Spinal cord (tissue), 10 donors: ENCODE data around the gene LFNG. TPM values are rescaled to one million over a fixed set of nuclear protein-coding genes. Genes with fewer than 3 reads are reported as not detected.
A peak's percentile ranks its signal among the peaks of the same experiment; 100 is the strongest.

Experiments
- DNase-seq, 6 donors: peaks; one replicate each; pipeline versions ENCODE4 v3.0.0 to v3.0.0-alpha.2; 2013 to 2015; ENCODE audit warnings: low spot score in 6 of 6, low read depth in 4 of 6
- H3K27ac ChIP-seq: one replicate; pipeline ENCODE4 v1.5.1; 2013; ENCODE audit warnings: low read depth, low read length, control low read depth
- H3K27me3 ChIP-seq: one replicate; pipeline ENCODE4 v1.6.1; 2013; ENCODE audit warnings: low read length; ENCODE audit not compliant: control insufficient read depth, insufficient read depth
- H3K36me3 ChIP-seq: one replicate; pipeline ENCODE4 v1.6.1; 2013; ENCODE audit warnings: low read length; ENCODE audit not compliant: control insufficient read depth, insufficient read depth
- H3K4me1 ChIP-seq: one replicate; pipeline ENCODE4 v1.6.1; 2013; ENCODE audit warnings: low read length; ENCODE audit not compliant: control insufficient read depth, insufficient read depth
- H3K4me3 ChIP-seq: one replicate; pipeline ENCODE4 v1.5.1; 2013; ENCODE audit warnings: low read depth, low read length, control low read depth
- H3K9me3 ChIP-seq: one replicate; pipeline ENCODE4 v1.6.1; 2013; ENCODE audit warnings: low read length; ENCODE audit not compliant: control insufficient read depth, insufficient read depth
- WGBS: methylation state at CpG from one replicate; pipeline ENCODE4 v1.1.5; 2013; ENCODE audit warnings: missing lambda C conversion rate; ENCODE audit not compliant: insufficient coverage; 5-methylcytosine and 5-hydroxymethylcytosine counted together
- long read RNA-seq, 4 donors: transcript quantifications; one replicate each; lab custom pipeline, GENCODE V29; 2026
- polyA plus RNA-seq, 2 donors: library from polyadenylated mRNA; unstranded; fragments of 120-200 nt; gene quantifications; one replicate each; pipeline ENCODE4 v1.2.1, GENCODE V29; 2013; ENCODE audit not compliant: insufficient read length in 2 of 2
- total RNA-seq, 2 donors: library from RNA; depleted of rRNA in 1 of 2; stranded (reverse); fragments of 120-200 nt in 1 of 2; fragments of >200 nt in 1 of 2; gene quantifications; one replicate each; pipeline versions ENCODE4 v1.2.3 to v1.2.4, GENCODE V29; 2013 to 2014
- donor health status: healthy.

Gene LFNG
- total RNA-seq (10 to 100 TPM; 16.7 to 24.8 TPM), polyA plus RNA-seq (10 to 100 TPM; 45.9 to 47.0 TPM)
- long read RNA-seq, donor 1, transcript LFNG-201 (8 exons, 2,377 nt) = major isoform, 23 of 28 reads
- long read RNA-seq, donor 1, partial matches to known transcripts = 0 of 28 reads
- long read RNA-seq, donor 1, other reads (novel, unspliced or antisense) = 5 of 28 reads
- long read RNA-seq, donor 2, transcript LFNG-201 (8 exons, 2,377 nt) = major isoform, 13 of 13 reads
- long read RNA-seq, donor 2, partial matches to known transcripts = 0 of 13 reads
- long read RNA-seq, donor 2, other reads (novel, unspliced or antisense) = 0 of 13 reads
- long read RNA-seq, donor 3, transcript LFNG-201 (8 exons, 2,377 nt) = major isoform, 8 of 8 reads
- long read RNA-seq, donor 3, partial matches to known transcripts = 0 of 8 reads
- long read RNA-seq, donor 3, other reads (novel, unspliced or antisense) = 0 of 8 reads
- long read RNA-seq, donor 4, partial matches to known transcripts = 0 of 3 reads
- long read RNA-seq, donor 4, other reads (novel, unspliced or antisense) = 0 of 3 reads

- Histone ChIP-seq H3K4me3 (peak within 1 kb of the TSS; percentile 65), H3K36me3 (peaks cover 12% of the 10 kb centered on the region), H3K27me3 (peaks cover 35% of the 10 kb centered on the region), H3K4me1 (peaks cover 83% of the 10 kb centered on the region), H3K9me3 (no peaks in the 10 kb centered on the region), H3K27ac (peak within 1 kb of the TSS; percentile 52)
- WGBS = under 1% methylated on average over 95 of the region's 95 CpGs
- peak in 5 of 6 donors; percentile 73 to 96 (median 84) for DNase-seq
These were observed at the start of gene LFNG for GRCh38 chr7:2519119-2519930. Gene LFNG, plus strand, starts transcription at chr7:2519774. Its CDS starts 88 bp downstream, at chr7:2519862.

- H3K4me1 ChIP-seq = peaks cover 44% of the 10 kb centered on the region
- DNase-seq = no peak
- 73% methylated on average over 19 of the region's 19 CpGs for WGBS
- H3K36me3 ChIP-seq = peaks cover 6% of the 10 kb centered on the region
- H3K27me3 ChIP-seq = no peaks in the 10 kb centered on the region
- no peaks in the 10 kb centered on the region for H3K9me3 ChIP-seq
- no peak overlapping the region for H3K27ac ChIP-seq
- no peak overlapping the region for H3K4me3 ChIP-seq
These were observed 49.2 kb upstream of the LFNG start for GRCh38 chr7:2470204-2471021.

DNA sequence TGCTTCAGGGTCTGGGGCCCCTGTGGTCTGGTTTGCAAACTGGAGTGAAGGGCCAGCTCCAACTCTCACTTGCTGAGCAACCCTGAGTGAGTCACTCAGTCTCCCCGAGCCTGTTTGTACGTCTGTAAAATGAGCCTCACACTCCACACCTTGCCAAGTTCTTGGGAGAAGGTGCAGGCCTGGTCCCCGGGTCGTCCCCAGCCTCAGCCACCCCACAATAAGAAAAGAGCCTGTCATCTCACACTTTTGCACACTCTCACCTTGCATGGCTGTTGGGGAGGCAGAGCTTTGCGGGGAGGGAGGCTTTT, 48.6 kb upstream of the LFNG start:
- peaks cover 9% of the 10 kb centered on the region for H3K36me3 ChIP-seq
- no peaks in the 10 kb centered on the region for H3K9me3 ChIP-seq
- peaks cover 39% of the 10 kb centered on the region for H3K4me1 ChIP-seq
- no peak overlapping the region for H3K4me3 ChIP-seq
- H3K27ac ChIP-seq = no peak overlapping the region
- 80% methylated on average over 3 of the region's 5 CpGs for WGBS
- no peaks in the 10 kb centered on the region for H3K27me3 ChIP-seq
- DNase-seq = no peak

DNA sequence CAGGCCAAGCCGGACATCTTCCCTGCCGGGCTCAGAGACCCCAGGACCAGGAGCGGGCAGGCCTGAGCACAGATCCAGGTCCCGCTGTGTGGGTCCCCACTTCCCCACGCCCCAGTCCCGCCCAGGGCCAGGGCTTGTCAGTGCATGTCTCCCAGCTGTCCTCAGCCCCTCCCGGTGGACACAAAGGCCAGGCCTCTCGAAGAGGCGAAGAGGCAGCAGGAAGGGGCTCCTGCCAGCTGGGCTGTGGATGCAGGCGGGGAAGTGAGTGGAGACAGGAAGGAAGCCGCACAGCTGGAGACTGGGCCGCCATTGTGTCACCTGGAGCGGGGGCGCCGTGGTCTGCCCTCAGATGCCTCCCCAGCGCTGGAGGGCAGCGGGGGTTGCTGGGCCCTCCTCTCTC, 48.2 kb upstream of the LFNG start:
- H3K27ac ChIP-seq = no peak overlapping the region
- WGBS = 37% methylated on average over 13 of the region's 17 CpGs
- DNase-seq = no peak
- H3K9me3 ChIP-seq = no peaks in the 10 kb centered on the region
- no peaks in the 10 kb centered on the region for H3K27me3 ChIP-seq
- H3K4me3 ChIP-seq = no peak overlapping the region
- peaks cover 9% of the 10 kb centered on the region for H3K36me3 ChIP-seq
- H3K4me1 ChIP-seq = peaks cover 35% of the 10 kb centered on the region

DNA sequence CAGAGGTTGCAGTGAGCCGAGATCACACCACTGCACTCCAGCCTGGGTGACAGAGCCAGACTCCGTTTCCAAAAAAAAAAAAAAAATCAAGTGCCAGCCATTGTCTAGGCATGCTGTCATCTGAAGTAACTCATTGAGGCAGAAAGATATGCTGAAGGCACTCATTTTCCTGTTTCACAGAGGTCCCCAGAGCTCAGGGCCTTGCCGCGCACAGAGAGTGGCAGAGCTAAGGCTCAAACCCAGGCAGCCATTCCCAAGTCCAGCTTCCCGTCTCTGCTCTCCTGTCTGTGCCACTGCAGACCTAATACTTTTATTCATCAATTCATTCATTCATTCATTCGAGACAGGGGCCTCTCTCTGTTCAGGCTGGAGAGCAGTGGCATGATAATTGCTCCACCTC, 46.8 kb upstream of the LFNG start:
- H3K4me1 ChIP-seq = peaks cover 39% of the 10 kb centered on the region
- H3K4me3 ChIP-seq = no peak overlapping the region
- WGBS = 81% methylated on average over 5 of the region's 6 CpGs
- no peak for DNase-seq
- H3K36me3 ChIP-seq = peaks cover 9% of the 10 kb centered on the region
- H3K9me3 ChIP-seq = no peaks in the 10 kb centered on the region
- no peaks in the 10 kb centered on the region for H3K27me3 ChIP-seq
- no peak overlapping the region for H3K27ac ChIP-seq

DNA sequence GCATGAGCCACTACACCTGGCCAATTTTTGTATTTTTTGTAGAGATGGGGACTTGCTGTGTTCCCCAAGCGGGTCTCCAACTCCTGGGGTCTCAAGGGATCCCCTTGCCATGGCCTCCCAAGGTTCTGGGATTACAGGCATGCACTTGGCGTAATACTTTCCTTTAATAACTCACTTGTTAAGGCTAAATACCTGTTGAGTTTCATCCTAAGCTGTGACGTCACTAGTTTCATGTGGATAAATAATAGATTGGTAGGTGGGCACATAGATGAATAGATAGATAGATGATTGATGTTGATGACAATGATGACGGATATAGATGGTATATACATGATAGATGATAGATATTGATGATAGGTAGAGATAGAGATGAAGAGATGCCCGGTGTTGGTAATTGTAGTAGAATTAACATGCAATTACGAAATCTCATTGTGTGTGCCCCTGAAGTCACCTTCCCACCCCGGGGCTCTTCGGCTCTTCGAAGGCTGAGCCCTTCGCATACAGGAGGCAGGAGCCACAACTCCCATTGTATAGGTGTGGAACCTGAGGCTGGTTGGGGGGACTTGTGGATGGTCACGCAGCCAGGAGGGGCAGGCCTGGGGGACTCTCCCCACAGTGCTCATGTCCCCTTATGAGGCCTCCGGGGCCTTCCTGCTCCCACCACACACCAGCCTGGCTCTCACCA, 45.9 kb upstream of the LFNG start:
- Histone ChIP-seq H3K36me3 (peaks cover 9% of the 10 kb centered on the region), H3K27ac (no peak overlapping the region), H3K9me3 (no peaks in the 10 kb centered on the region), H3K27me3 (no peaks in the 10 kb centered on the region), H3K4me3 (no peak overlapping the region), H3K4me1 (peaks cover 39% of the 10 kb centered on the region)
- 82% methylated on average over 5 of the region's 12 CpGs for WGBS
- no peak for DNase-seq

GRCh38 chr7:2474224-2474623, 45.4 kb upstream of the LFNG start:
- Histone ChIP-seq H3K4me1 (peaks cover 39% of the 10 kb centered on the region), H3K27me3 (no peaks in the 10 kb centered on the region), H3K27ac (no peak overlapping the region), H3K36me3 (peaks cover 9% of the 10 kb centered on the region), H3K4me3 (no peak overlapping the region), H3K9me3 (no peaks in the 10 kb centered on the region)
- DNase-seq = no peak
- 79% methylated on average over 4 of the region's 15 CpGs for WGBS

GRCh38 chr7:2474813-2475677, 44.5 kb upstream of the LFNG start:
- WGBS = 90% methylated on average over 22 of the region's 28 CpGs
- no peak for DNase-seq
- Histone ChIP-seq H3K36me3 (peaks cover 9% of the 10 kb centered on the region), H3K9me3 (no peaks in the 10 kb centered on the region), H3K27me3 (no peaks in the 10 kb centered on the region), H3K4me1 (peaks cover 43% of the 10 kb centered on the region), H3K27ac (no peak overlapping the region), H3K4me3 (no peak overlapping the region)
